HG03097 (cell line): ENCODE data around the gene ACLY.
A peak's percentile ranks its signal among the peaks of the same experiment; 100 is the strongest.

Source experiments
- ATAC-seq: cut with Tn5 transposase; IDR thresholded peaks from one replicate; pipeline ENCODE4 v1.9.1; 2021; ENCODE audit not compliant: unreplicated experiment, low FRiP score

ACLY gene

DNA sequence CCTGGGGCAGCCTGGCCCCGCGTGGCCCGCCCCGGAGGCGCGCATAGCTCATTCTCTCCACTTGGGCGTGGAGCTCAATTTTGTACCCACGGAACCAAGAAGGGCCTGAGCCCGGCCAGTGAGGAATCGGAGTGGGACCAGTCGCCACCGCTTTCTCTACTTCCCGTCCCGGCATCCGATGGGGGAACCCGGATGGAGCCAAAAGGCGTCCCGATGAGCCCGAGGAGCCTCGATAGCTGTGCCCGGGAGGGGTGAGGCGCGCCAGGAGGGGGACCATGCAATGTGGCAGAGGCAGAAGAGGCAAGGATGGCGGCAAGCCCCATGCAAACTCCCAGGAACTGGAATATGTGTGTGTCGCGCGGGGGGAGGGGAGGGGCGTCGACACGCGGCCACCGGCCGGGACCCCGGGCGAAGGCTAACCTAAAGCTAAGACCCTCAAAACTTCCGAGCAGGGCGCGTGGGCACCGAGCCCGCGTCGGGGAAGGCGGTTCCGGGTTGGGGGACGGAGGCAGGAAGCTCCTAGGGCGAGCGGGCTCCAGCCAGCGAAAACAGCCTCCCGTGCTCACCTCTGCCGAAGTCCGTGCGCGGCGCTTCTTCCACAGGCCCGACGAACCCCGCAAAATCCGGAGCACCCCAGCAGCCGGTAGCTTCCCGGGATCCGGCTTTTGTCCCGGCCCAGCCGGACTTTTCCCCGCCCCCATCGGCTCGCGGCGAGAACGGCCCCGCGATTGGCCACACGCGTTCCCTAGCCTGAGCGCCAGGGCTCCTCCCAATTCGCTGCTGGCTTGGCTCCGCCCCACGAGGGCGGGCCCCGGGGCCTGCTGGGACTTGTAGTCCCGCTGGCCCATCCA lies at the start of gene ACLY:
Gene ACLY, minus strand, starts transcription at position 638 of the 851 bp plus-strand sequence. CDS start 5,078 bp downstream, outside the sequence.
- peak; percentile 85 for ATAC-seq

DNA sequence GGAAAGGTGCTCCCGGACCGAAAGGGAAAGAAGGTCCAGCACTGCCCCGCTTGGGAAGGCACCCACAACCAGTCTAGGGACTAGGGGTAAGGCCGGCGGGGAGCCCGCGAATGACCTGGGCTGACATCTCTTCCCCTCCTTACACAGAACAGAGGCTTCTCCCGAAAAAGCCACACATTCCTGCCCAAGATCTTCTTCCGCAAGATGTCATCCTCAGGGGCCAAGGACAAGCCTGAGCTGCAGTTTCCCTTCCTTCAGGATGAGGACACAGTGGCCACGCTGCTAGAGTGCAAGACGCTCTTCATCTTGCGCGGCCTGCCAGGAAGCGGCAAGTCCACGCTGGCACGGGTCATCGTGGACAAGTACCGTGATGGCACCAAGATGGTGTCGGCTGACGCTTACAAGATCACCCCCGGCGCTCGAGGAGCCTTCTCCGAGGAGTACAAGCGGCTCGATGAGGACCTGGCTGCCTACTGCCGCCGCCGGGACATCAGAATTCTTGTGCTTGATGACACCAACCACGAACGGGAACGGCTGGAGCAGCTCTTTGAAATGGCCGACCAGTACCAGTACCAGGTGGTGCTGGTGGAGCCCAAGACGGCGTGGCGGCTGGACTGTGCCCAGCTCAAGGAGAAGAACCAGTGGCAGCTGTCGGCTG lies 49.3 kb upstream of the ACLY start:
- ATAC-seq: no peak

DNA sequence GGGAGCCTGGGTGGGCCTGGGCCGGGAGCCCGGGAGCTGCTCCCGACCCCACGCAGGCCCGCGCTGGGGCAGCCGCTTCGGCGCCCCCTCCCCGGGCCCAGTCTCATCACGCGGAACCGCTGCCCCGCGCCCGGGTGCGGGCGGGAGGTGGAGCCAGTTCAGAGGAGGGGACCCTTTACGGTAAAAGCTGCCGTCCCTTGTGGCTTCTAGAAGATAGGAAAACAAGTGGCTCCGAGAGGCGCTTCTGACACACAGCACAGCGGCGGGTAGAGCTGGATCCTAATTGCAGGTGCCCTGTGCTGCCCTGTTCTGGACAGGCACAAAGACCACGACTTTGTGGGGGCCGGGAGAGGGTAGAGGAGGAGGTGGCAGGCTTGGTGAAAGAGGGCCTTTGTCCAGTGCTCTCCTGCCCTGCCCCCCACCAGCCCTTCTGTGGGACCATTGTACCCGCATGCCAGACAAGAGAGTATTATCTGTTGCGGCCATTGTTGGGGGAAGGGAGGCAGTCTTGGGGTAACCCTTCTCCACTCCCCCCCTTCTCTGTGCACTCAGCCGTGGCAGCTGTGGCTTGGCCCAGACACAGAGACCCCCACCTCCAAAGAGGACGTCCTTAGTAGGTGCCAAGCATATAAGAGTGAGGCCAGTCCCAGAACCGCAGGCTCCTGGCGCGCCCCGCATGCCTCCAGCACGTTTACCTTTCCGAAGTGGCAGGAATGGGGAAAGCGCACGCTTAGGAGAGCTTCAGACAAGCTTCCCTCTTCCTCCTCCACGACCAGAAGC lies 48.6 kb upstream of the ACLY start:
- ATAC-seq: no peak

DNA sequence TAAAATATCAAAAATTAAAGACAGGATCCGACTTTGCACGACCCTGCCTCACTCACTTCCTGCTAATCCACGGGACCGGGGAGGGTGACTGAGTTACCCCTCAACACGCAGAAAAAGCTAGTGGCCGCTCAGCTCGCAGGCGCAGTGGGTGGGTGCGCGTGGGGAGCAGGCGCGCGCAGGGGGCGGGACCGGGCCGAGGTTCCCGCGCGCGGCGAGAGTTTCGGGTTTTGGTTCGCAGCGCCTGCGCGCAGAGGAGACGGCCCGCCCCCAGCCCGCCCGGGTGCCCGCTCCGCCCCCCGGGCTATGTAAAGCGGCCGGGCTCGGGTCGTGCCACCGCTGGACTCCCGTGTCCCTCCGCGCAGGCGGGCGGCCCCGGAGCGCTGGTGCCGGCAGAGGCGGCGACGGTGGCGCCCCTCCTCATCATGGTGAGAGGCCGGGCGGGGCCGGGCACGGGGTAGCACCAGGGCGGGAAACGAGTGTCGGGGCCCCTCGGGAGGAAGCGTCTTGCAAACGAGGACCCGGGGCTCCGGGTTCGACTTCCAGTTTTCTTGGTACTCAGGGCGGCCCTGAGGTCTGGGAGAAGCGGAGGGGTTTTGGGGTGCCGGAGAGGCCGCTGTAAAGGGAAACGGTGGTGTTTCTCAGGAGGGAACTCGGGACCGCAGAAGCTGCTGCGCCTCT lies 47.9 kb upstream of the ACLY start, which contains the start of gene CNP:
Gene CNP, plus strand, starts transcription at position 333 of the 678 bp plus-strand sequence. Its CDS starts 90 bp downstream, at position 423.
- ATAC-seq: peak; percentile 74

DNA sequence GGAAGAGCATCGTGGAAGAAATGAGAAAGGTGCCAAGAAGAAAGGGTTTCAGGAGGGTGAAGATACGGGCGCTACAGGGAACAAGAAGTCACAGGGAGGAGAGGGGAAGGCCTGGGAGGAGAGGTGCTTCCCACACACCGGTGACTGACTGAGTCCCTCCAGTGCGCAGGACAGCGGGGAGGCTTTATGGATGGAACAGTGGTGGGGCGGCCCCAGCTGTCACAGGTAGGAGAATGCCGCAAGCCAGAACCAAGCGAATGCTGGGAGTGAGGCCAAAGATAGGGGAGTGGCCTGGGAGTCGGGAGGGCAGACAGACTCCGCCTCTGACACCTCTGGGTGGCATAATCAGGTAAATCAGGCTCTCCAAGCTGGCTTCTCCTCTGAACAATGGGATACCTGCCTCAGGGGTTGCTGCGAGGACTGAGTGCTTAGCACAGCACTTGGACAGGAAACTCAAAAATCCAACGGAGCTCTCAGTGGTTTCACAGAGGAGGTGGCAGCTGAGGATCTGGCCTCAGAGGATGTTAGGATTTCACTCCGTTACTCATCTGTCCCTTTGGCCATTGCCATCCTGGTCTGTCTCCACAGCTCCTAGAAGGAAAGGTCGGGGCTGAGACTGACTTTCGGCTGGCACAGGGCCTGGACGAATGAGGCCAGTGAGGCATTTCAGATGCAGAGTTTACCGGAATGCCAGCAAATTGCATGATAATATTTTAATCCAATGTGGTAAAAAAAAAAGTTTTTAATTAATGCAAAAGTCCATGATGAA lies 47.1 kb upstream of the ACLY start:
- ATAC-seq: no peak

DNA sequence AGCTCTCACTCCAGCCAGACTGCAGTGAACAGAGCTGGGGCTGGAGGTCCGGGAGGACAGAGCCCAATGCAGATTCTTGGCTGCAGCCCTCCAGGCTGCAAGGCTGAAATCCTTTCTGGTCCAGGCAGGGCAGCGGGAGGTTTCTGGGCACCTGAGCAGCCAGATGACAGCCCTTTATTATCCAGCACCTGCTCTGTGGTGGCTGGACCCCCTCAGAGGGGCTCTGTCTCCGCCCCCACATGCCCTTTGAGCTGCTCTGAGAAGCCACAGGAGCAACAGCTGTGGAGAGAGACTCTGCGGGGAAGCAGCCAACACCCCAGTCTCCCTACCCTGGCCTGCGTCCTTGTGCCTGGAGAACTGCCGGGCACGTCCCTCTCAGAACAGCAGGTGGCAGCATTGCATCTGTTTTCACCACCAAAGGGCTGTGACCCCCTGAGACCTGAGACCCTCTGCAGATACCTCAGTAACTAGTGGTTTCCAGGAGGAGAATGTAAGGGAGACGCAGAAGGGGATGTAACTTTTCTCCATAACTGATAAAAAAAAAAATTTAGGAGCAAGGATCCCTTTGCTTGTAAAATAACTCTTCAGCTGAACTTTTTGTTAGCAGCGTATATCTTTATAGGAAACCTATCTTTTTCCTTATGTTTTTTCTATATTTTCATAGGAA lies 44.1 kb upstream of the ACLY start:
- no peak for ATAC-seq

DNA sequence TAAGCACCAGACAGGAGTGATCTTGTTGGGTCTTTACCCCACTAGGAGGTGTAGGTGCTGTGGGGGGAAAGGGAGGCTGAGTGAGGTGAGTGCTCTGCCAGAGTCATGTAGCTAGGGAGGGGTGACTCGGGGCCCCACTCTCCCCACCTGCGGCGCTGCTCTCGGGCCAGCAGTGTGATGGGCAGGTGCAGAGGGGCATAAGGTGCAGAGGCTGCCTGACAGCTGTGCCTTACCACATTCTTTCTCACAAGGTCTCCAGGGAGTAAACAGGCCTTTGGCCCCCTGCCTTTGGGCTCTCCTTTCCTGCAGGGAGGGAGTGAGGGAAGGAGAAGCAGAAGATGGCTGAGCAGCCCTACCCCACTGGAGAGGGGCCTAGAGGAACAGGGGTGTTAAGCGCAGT lies 43.4 kb upstream of the ACLY start:
- ATAC-seq: no peak

DNA sequence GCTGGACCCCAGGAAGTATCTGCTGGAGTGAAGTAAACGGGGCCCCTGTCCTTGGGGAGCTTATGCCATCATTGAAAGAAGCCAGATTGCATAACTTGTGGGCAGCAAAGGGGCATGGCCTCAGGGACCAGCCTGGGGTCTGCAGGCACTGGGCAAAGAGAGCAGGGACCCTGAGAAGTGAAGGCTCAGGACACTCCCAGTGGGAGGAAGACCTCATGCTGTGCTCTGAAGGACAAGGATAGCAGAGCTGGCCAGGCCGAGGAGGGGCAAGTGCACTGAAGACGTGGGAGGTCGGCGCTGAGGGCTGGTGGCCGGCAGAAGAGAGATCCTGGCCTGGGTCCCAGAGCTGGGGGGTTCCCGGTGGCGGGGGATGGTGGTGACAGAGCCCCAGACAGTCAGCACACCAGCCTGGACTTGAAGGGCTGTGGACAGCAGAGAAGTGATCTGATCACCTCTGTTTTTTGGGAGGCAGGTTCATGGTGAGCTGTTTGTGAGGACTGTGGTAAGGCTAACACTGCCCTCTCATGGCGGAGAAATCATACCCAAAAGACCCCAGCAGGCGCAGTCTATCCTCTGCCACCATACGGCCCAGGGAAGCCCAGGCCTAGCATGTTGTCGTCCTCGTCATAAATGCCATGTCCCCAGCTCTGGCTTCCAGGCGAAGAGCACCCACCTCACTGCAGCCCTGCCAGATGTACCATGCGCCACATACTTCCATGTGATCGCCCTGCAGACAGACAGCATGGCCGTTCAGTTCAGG lies 40.8 kb upstream of the ACLY start:
- no peak for ATAC-seq

DNA sequence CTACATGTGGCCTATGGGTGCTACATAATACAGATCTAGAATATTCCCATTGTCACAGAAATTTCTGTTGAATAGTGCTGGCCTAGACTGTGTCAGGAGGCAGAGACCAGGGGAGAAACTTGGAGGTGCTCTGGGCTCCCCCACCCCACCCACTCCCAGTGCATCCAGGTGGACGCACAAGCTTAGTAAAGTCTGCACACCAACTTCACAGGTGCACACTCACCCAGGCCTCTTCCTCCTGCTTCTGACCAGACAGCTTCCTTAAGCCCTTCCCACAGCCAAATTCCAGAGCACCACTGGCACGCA lies 40.2 kb upstream of the ACLY start:
- no peak for ATAC-seq

DNA sequence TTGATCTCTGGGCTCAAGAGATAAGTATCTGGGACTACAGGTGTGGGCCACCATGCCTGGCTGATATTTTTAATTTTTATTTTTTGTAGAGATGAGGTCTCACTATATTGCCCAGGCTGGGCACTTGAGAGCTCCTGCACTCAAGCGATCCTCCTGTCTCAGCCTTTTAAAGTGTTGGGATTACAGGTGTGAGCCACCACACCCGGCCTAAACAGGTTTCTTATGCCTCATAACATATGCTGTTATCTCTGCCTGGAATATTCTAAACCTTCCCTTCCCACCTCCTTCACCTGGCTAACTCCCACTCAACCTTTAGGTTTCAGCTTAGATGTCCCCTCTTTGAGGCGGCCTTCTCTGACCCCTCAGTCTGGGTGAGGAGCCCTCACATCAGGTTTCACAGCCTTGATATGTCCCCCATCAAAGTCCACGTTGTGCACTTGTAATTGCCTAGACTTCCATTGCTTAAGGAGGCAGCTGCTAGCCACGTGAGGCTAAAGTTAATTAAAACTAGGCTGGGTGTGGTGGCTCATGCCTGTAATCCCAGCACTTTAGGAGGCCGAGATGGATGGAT lies 39.2 kb upstream of the ACLY start:
- no peak for ATAC-seq

DNA sequence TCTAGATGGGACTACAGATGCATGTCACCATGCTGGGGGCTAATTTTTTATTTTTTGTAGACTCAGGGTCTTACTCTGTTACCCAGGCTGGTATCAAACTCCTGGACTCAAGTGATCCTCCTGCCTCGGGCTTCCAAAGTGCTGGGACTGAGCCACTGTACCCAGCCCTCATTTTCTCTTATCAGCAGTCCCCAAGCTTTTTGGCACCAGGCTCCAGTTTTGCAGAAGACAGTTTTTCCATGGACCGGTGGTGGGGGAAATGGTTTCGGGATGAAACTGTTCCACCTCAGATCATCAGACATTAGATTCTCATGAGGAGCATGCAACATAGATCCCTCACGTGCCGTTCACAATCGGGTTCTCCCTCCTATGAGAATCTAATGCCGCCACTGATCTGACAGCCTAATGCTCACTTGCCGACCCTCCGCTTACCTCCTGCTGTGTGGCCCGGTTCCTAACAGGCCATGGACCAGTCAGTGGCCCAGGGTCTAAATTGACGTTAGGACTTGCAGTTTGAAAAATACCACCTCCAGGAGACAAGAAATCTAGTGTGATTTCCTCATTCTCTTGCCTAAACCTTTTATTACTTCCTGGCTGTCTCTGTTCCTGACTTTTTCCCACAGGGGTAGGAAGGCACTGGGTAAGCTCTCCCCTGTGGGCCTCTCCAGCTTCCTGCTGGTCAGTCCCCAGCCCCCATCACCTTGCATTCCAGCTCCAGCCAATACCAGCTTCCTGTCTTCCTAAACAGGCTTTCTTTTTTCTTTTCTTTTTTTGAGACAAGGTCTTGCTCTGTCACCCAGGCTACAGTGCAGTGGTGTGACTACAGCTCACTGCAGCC lies 38.5 kb upstream of the ACLY start:
- ATAC-seq: no peak

DNA sequence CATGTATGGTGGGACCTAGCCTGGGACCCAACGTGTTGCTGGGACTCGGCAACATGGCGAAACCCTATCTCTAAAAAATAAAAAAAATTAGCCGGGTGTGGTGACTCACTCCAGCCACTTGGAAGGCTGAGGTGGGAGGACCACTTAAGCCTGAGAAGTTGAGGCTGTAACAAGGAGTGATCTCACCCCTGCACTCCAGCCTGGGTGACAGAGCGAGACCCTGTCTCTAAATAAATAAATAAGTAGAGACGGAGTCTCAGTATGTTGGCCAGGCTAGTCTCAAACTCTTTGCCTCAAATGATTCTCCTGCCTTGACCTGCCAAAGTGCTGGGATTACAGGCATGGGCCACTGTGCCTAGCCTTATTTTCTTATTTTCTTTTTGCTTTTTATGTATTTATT lies 37.8 kb upstream of the ACLY start:
- no peak for ATAC-seq

DNA sequence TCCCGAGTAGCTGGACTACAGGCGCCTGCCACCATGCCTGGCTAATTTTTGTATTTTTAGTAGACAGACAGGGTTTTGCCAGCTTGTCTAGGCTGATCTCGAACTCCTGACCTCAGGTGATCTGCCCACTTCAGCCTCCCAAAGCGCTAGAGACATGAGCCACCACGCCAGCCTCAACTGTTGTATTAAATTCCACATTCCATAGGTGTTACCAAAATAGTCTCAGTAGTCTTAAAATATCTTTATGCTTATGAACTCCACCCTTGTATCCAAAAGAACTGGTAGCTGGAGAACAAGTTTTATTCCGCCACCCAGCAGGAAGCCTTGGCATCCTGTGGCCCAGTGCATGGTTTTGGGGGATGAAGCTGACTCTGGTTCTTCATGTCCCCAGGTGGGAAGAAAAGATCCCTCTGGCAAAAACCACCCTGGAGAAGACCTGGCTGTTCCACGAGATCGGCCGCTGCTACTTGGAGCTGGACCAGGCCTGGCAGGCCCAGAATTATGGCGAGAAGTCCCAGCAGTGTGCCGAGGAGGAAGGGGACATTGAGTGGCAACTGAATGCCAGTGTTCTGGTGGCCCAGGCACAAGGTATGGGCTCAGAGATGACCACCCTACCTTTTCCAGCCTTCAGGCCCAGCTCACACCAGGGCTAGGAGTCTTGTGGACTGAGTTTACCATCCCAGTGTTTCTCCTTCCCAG lies 30.2 kb upstream of the ACLY start:
- no peak for ATAC-seq

DNA sequence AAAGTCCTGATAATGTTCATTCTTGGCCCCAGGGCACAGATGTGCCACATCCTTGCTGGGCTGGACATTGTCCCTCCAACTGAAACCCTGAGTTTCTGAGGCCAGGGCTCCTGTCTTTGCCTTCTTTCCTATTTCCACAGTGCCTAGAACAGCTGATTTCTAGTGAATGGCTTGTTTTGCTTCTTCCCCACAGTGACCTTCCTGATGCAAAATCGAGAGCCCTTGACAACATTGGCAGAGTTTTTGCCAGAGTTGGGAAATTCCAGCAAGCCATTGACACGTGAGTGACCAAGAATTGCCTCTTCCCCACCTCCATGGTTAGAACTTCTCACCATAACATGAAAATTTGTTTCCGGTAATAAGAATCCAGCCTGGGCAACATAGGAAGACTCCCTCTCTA lies 26.2 kb upstream of the ACLY start:
- ATAC-seq: no peak

DNA sequence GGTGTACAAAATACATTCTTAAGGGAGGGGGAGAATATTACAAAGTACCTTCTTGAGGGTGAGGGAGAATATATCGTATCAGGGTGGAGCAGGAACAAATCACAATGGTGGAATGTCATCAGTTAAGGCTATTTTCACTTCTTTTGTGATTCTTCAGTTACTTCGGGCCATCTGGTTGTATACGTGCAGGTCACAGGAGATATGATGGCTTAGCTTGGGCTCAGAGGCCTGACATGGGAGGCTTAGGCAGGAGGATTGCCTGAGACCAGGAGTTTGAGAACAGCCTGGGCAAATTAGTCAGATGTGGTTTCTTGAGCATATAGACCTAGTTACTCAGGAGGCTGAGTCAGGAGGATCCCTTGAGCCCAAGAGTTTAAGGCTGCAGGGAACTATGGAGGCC lies 24.7 kb upstream of the ACLY start:
- no peak for ATAC-seq

DNA sequence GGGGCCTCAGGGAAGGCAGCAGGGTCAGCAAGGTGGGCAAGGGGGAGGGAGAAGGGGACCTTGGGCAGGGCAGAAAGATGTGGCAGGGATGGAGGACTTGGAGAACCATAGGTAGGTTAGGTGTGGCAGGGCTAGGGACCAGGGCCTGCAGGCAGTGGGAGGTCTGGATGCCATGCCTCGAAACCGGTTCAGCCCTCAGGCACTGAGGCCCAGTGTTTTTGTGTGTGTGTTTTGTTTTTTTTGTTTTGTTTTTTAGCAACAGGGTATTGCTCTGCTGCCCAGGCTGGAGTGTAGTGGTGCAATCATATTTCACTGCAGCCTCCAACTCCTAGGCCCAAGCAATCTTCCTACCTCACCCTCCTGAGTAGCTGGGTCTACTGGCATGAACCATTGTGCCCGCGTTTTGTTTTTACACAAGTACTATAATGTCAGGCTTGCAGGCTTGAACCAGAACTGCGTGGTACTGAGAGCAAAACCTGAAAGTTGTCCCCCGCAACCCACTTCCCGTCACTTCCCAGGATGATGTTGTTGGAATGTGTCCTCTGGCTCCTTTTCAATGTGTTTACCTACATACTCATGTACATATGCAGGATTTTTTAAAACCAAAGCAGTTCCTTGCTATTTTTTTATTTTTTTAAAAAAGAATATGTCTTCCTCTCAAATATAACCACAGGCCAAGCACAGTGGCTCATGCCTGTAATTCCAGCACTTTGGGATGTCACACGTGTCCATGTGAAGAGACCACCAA lies 24.0 kb upstream of the ACLY start:
- no peak for ATAC-seq
